Measurements from ENCODE around the gene ACOX3.

GRCh38 chr4:8362483-8362882 is 78.0 kb downstream of the ACOX3 start:
- TF ChIP-seq POLR2A (IDR thresholded peaks at IDR 0.05; ENCODE audit: low read depth, low read length) = no peak
- TF ChIP-seq TAF1 (IDR thresholded peaks at IDR 0.05; ENCODE audit: borderline replicate concordance, low read depth, low read length) = no peak
